H1 (cell line): Measurements from ENCODE around the gene IFNGR1. TPM values are rescaled to one million over a fixed set of nuclear protein-coding genes. Genes with fewer than 3 reads are reported as not detected.
"Not testable (repeated sequence)": the region's sequence is repeated elsewhere in the genome, so short reads cannot be mapped to it uniquely, and the experiment has no call there.

Experiments used
- CTCF ChIA-PET: fragments of 300-600 bp; sonication (Branson Sonifier 250); formaldehyde crosslinking; loops from one replicate; lab custom pipeline; 2021; ENCODE audit not compliant: partially characterized antibody; lab: Charles Lee
- POLR2A ChIA-PET: fragments of 300-600 bp; sonication (Branson Sonifier 250); formaldehyde crosslinking; loops from one replicate; lab custom pipeline; 2021; ENCODE audit warnings: inconsistent platforms; ENCODE audit not compliant: partially characterized antibody; lab: Charles Lee
- DNase-seq, 2 experiments: peaks; one replicate each; pipeline versions ENCODE4 v3.0.0 to v3.0.0-alpha.2; 2010 to 2022; ENCODE audit warnings: low spot score in 2 of 2, low read depth in 1 of 2, mixed read lengths in 1 of 2
- FAIRE-seq: peaks from 2 replicates; lab custom pipeline; 2011; peaks lifted over from hg19 to GRCh38; lab: Jason Lieb, UNC
- H2AFZ ChIP-seq: 2 replicates; pipeline ENCODE4 v1.8.1; 2012; ENCODE audit warnings: low read length, inconsistent platforms
- H2AK5ac ChIP-seq: 2 replicates; pipeline ENCODE4 v1.6.1; 2013; ENCODE audit warnings: low read depth, low read length
- H2BK120ac ChIP-seq: replicated peaks from 2 replicates; pipeline ENCODE3; 2013; ENCODE audit warnings: low read depth, low read length, inconsistent platforms
- H2BK12ac ChIP-seq: 2 replicates; pipeline ENCODE4 v1.6.1; 2013; ENCODE audit warnings: low read depth, low read length
- H2BK15ac ChIP-seq: 2 replicates; pipeline ENCODE4 v1.6.1; 2013; ENCODE audit warnings: low read length
- H2BK20ac ChIP-seq: 2 replicates; pipeline ENCODE4 v1.6.1; 2013; ENCODE audit warnings: low read length
- H2BK5ac ChIP-seq: 2 replicates; pipeline ENCODE4 v1.6.1; 2013; ENCODE audit warnings: low read depth, low read length
- H3K14ac ChIP-seq: 2 replicates; pipeline ENCODE4 v1.6.1; 2013; ENCODE audit warnings: inconsistent platforms; ENCODE audit not compliant: insufficient read length
- H3K18ac ChIP-seq: 2 replicates; pipeline ENCODE4 v1.6.1; 2013; ENCODE audit warnings: low read length; ENCODE audit errors: extremely low read depth
- H3K23ac ChIP-seq: 2 replicates; pipeline ENCODE4 v1.6.1; 2013; ENCODE audit warnings: inconsistent platforms; ENCODE audit not compliant: insufficient read length
- H3K23me2 ChIP-seq: 2 replicates; pipeline ENCODE4 v1.6.1; 2013; ENCODE audit warnings: low read depth, low read length
- H3K27ac ChIP-seq: 2 replicates; pipeline ENCODE4 v1.6.1; 2011; ENCODE audit warnings: low read depth, low read length, inconsistent platforms
- H3K27me3 ChIP-seq, 4 experiments: replicated peaks in 1 of 4; 1 replicate in 1 of 4; 2 replicates in 3 of 4; pipeline versions ENCODE4 v1.6.1 to v1.8.1; 2011 to 2013; ENCODE audit warnings: low read length in 3 of 4, mild to moderate bottlenecking in 3 of 4, inconsistent platforms in 2 of 4, mixed read lengths in 2 of 4, moderate library complexity in 1 of 4; ENCODE audit not compliant: control insufficient read depth in 3 of 4, insufficient read depth in 3 of 4; ENCODE audit errors: extremely low read depth in 1 of 4
- H3K36me3 ChIP-seq, 4 experiments: 2 replicates each; pipeline versions ENCODE4 v1.6.1 to v1.8.1; 2011 to 2013; ENCODE audit warnings: mild to moderate bottlenecking in 4 of 4, low read length in 3 of 4, moderate library complexity in 2 of 4, control low read depth in 1 of 4, inconsistent platforms in 1 of 4; ENCODE audit not compliant: insufficient read depth in 4 of 4, control insufficient read depth in 2 of 4
- H3K4ac ChIP-seq: replicated peaks from 2 replicates; pipeline ENCODE3; 2013; ENCODE audit warnings: low read length, low read depth, mixed read lengths, inconsistent platforms; ENCODE audit not compliant: insufficient read length
- H3K4me1 ChIP-seq, 4 experiments: replicated peaks in 1 of 4; 1 replicate in 1 of 4; 2 replicates in 3 of 4; pipeline versions ENCODE4 v1.6.1 to v1.8.1; 2011 to 2013; ENCODE audit warnings: low read length in 3 of 4, inconsistent platforms in 2 of 4, mixed read lengths in 1 of 4; ENCODE audit not compliant: insufficient read depth in 4 of 4, control insufficient read depth in 3 of 4
- H3K4me2 ChIP-seq, 2 experiments: 2 replicates each; pipeline versions ENCODE4 v1.6.1 to v1.8.1; 2011 to 2013; ENCODE audit warnings: low read depth in 2 of 2, low read length in 2 of 2, control low read depth in 1 of 2, inconsistent platforms in 1 of 2, mild to moderate bottlenecking in 1 of 2; ENCODE audit not compliant: insufficient read depth in 1 of 2
- H3K4me3 ChIP-seq, 4 experiments: fragments of 200-600, 300-600 bp in 1 of 4; sonication (generic), shearing (Covaris generic), sonication (Bioruptor Twin) in 1 of 4; 2 replicates each; pipeline versions ENCODE4 v1.5.1 to v1.8.1; 2011 to 2016; ENCODE audit warnings: low read length in 4 of 4, low read depth in 3 of 4, control low read depth in 2 of 4, inconsistent platforms in 2 of 4, mild to moderate bottlenecking in 2 of 4, mixed read lengths in 1 of 4, moderate library complexity in 1 of 4; ENCODE audit not compliant: insufficient read depth in 2 of 4; ENCODE audit errors: extremely low read depth in 1 of 4
- H3K56ac ChIP-seq: replicated peaks from 2 replicates; pipeline ENCODE3; 2013; ENCODE audit warnings: low read depth, mild to moderate bottlenecking, mixed read lengths, low read length, inconsistent platforms; ENCODE audit not compliant: insufficient read length
- H3K79me1 ChIP-seq: 2 replicates; pipeline ENCODE4 v1.6.1; 2013; ENCODE audit warnings: low read depth, low read length, control low read depth
- H3K79me2 ChIP-seq, 2 experiments: 2 replicates each; pipeline versions ENCODE4 v1.6.1 to v1.8.1; 2012 to 2013; ENCODE audit warnings: low read length in 2 of 2, mild to moderate bottlenecking in 2 of 2, inconsistent platforms in 1 of 2; ENCODE audit not compliant: insufficient read depth in 2 of 2, control insufficient read depth in 1 of 2
- H3K9ac ChIP-seq, 4 experiments: replicated peaks in 1 of 4; 1 replicate in 1 of 4; 2 replicates in 3 of 4; pipeline versions ENCODE4 v1.6.1 to v1.8.1; 2011 to 2013; ENCODE audit warnings: low read depth in 3 of 4, low read length in 3 of 4, control low read depth in 2 of 4, mild to moderate bottlenecking in 2 of 4, moderate library complexity in 2 of 4, inconsistent platforms in 1 of 4; ENCODE audit errors: extremely low read depth in 1 of 4
- H3K9me3 ChIP-seq, 2 experiments: 2 replicates each; pipeline versions ENCODE4 v1.6.1 to v1.8.1; 2012 to 2013; ENCODE audit warnings: mild to moderate bottlenecking in 2 of 2, moderate library complexity in 2 of 2, control low read depth in 1 of 2, inconsistent platforms in 1 of 2, low read depth in 1 of 2, low read length in 1 of 2, mixed read lengths in 1 of 2; ENCODE audit not compliant: insufficient read depth in 2 of 2
- H4K20me1 ChIP-seq, 2 experiments: replicated peaks in 1 of 2; 2 replicates each; pipeline versions ENCODE3 to v1.8.1; 2011 to 2013; ENCODE audit warnings: inconsistent platforms in 2 of 2, low read length in 2 of 2, mild to moderate bottlenecking in 1 of 2; ENCODE audit not compliant: insufficient read depth in 2 of 2, control insufficient read depth in 1 of 2
- H4K5ac ChIP-seq: 2 replicates; pipeline ENCODE4 v1.6.1; 2013; ENCODE audit warnings: low read length, low read depth, mixed read lengths, inconsistent platforms; ENCODE audit not compliant: insufficient read length
- H4K8ac ChIP-seq: 2 replicates; pipeline ENCODE4 v1.8.0; 2013; ENCODE audit warnings: mild to moderate bottlenecking, moderate library complexity, low read length, inconsistent platforms; ENCODE audit not compliant: insufficient read depth; ENCODE audit errors: extremely low read depth
- H4K91ac ChIP-seq: replicated peaks from 2 replicates; pipeline ENCODE3; 2013; ENCODE audit warnings: low read length, mixed read lengths, inconsistent platforms; ENCODE audit not compliant: insufficient read length
- BRCA1 ChIP-seq: IDR thresholded peaks from 2 replicates; pipeline ENCODE4 v1.6.1; 2012; ENCODE audit warnings: low read depth, low read length, improper control_type of control experiment
- CHD1 ChIP-seq: IDR thresholded peaks from 2 replicates; pipeline ENCODE4 v1.6.1; 2012; ENCODE audit warnings: low read depth, low read length, improper control_type of control experiment
- CHD2 ChIP-seq: IDR thresholded peaks from 2 replicates; pipeline ENCODE4 v1.6.1; 2012; ENCODE audit warnings: low read length, improper control_type of control experiment
- CREB1 ChIP-seq: IDR thresholded peaks from 2 replicates; pipeline ENCODE4 v1.6.1; 2012; ENCODE audit warnings: inconsistent platforms
- E2F6 ChIP-seq: IDR thresholded peaks from 2 replicates; pipeline ENCODE4 v1.6.1; 2012; ENCODE audit warnings: inconsistent platforms
- HDAC6 ChIP-seq: IDR thresholded peaks from one replicate; pipeline ENCODE4 v1.7.1; 2012; ENCODE audit warnings: low read depth, mild to moderate bottlenecking, inconsistent platforms, low read length, moderate library complexity
- SIN3A ChIP-seq, 2 experiments: IDR thresholded peaks in 1 of 2; conservative IDR thresholded peaks in 1 of 2; 2 replicates each; pipeline ENCODE4 v1.6.1; 2011 to 2012; ENCODE audit warnings: low read length in 2 of 2, improper control_type of control experiment in 1 of 2, low read depth in 1 of 2, mild to moderate bottlenecking in 1 of 2
- WGBS, 2 experiments: shearing (Covaris generic) in 1 of 2; methylation state at CpG; one replicate each; pipeline versions ENCODE4 v1.1.6 to v1.1.7; 2013 to 2015; ENCODE audit warnings: low lambda C conversion rate in 2 of 2, mixed read lengths in 2 of 2, inconsistent platforms in 1 of 2, low coverage in 1 of 2, missing lambda C conversion rate in 1 of 2; ENCODE audit not compliant: insufficient replicate concordance in 2 of 2, insufficient coverage in 1 of 2, insufficient read length in 1 of 2; ENCODE audit errors: extremely low coverage in 1 of 2, missing lambda C conversion rate in 1 of 2; 5-methylcytosine and 5-hydroxymethylcytosine counted together
- polyA plus RNA-seq, 7 experiments: library from polyadenylated mRNA; depleted of rRNA in 3 of 7; stranded (reverse) in 5 of 7; unstranded in 2 of 7; fragments of >200 nt in 5 of 7; fragments of 200-250 nt in 2 of 7; gene quantifications; 1 replicate in 5 of 7; 2 replicates in 1 of 7; 4 replicates in 1 of 7; pipeline versions ENCODE4 v1.2.1 to v1.2.3, GENCODE V29; 2011 to 2013; ENCODE audit warnings: missing spikeins in 2 of 7, mixed read lengths in 2 of 7
- total RNA-seq: library from RNA; stranded (reverse); fragmentation: NEBNext Ultra II Directional; extraction: Animal tissue kit (Norgen Biotek cat#: 25700); gene quantifications from 2 replicates; pipeline ENCODE4 v1.2.1, GENCODE V29; 2021

IFNGR1 gene
- total and polyA plus RNA-seq, 2 of the 8 experiments (the other 6 are each of a cell fraction or from before 2014, with no cell fraction given): 9.7 to 20.9 TPM

- TF ChIP-seq CHD1 (no peak), CREB1 (no peak), CHD2 (no peak), SIN3A (conservative IDR thresholded peaks at IDR 0.05 in 1 of 2, IDR thresholded peaks at IDR 0.05 in 1 of 2; ENCODE audit: low read depth in 1 of 2, low read length in 2 of 2) (no peak), HDAC6 (no peak), BRCA1 (no peak), E2F6 (no peak)
- TF ChIP-seq, all 59 proteins: peak for 0
Measured at GRCh38 chr6:137216106-137216505, 3.1 kb downstream of the IFNGR1 start (continued).

- not testable (repeated sequence) for H4K5ac ChIP-seq
Measured at GRCh38 chr6:137215630-137216029, 3.6 kb downstream of the IFNGR1 start.

More at GRCh38 chr6:137215630-137216029, 3.6 kb downstream of the IFNGR1 start:
- DNase-seq, CTCF ChIA-PET, H2BK12ac ChIP-seq, H3K23me2 ChIP-seq, H2AK5ac ChIP-seq, H2BK15ac ChIP-seq, H3K56ac ChIP-seq, H2BK120ac ChIP-seq, POLR2A ChIA-PET, H2AFZ ChIP-seq, H4K20me1 ChIP-seq, H4K8ac ChIP-seq, H3K23ac ChIP-seq, H3K27ac ChIP-seq, H3K9me3 ChIP-seq, FAIRE-seq, H3K14ac ChIP-seq, H3K4me2 ChIP-seq, H3K18ac ChIP-seq, H3K9ac ChIP-seq, H2BK5ac ChIP-seq, H3K4me3 ChIP-seq, H4K91ac ChIP-seq, H2BK20ac ChIP-seq, H3K27me3 ChIP-seq, H3K4ac ChIP-seq, H3K4me1 ChIP-seq: not testable (repeated sequence)
- H3K79me2 ChIP-seq: peaks cover 20 to 83% of the 10 kb centered on the region in 2 experiments
- H3K79me1 ChIP-seq: peaks cover 14% of the 10 kb centered on the region
- 95% methylated on average over 3 of the region's 3 CpGs; no CpG with 5 or more reads in 1 of the 2 experiments for WGBS, 2 experiments
- peaks cover 0 to 12% (median 5%) of the 10 kb centered on the region in 4 experiments; a peak in 3 of 8 replicates for H3K36me3 ChIP-seq
